GM23338 (cell line): ENCODE measurements around the gene RPL14. TPM values are rescaled to one million over a fixed set of nuclear protein-coding genes. Genes with fewer than 3 reads are reported as not detected.

Source experiments
- ATAC-seq: fragments of 200-7000 bp; cut with Tn5 transposase; 3 replicates; pipeline ENCODE4 v1.9.1; 2020
- DNase-seq: peaks from one replicate; pipeline ENCODE4 v3.0.0-alpha.2; 2015; ENCODE audit warnings: low spot score
- H2AFZ ChIP-seq: fragments of 200-600 bp; sonication (generic); 2 replicates; pipeline ENCODE4 v1.8.0; 2016; ENCODE audit warnings: antibody characterized with exemption, mild to moderate bottlenecking, moderate library complexity
- H3F3A ChIP-seq: fragments of 200-600 bp; sonication (generic); replicated peaks from 2 replicates; pipeline ENCODE4 v1.8.0; 2017; ENCODE audit warnings: antibody characterized with exemption, mixed run types, low read depth
- H3K27ac ChIP-seq: fragments of 200-600 bp; sonication (generic); 2 replicates; pipeline ENCODE4 v1.6.1; 2016; ENCODE audit warnings: low read depth
- H3K27me3 ChIP-seq: fragments of 200-600 bp; sonication (generic); 2 replicates; pipeline ENCODE4 v1.8.0; 2016; ENCODE audit warnings: mild to moderate bottlenecking, mixed run types, moderate library complexity; ENCODE audit not compliant: insufficient read depth
- H3K36me3 ChIP-seq: fragments of 200-600 bp; sonication (generic); 2 replicates; pipeline ENCODE4 v1.8.0; 2016; ENCODE audit warnings: mild to moderate bottlenecking; ENCODE audit not compliant: insufficient read depth
- H3K4me1 ChIP-seq: fragments of 200-600 bp; sonication (generic); 2 replicates; pipeline ENCODE4 v1.8.0; 2016; ENCODE audit warnings: mild to moderate bottlenecking, moderate library complexity; ENCODE audit not compliant: insufficient read depth
- H3K4me2 ChIP-seq: fragments of 200-600 bp; sonication (generic); 2 replicates; pipeline ENCODE4 v1.7.1; 2017; ENCODE audit warnings: mixed run types
- H3K4me3 ChIP-seq: fragments of 200-600 bp; sonication (generic); 2 replicates; pipeline ENCODE4 v1.6.1; 2016; ENCODE audit warnings: mixed run types
- H3K79me2 ChIP-seq: fragments of 200-600 bp; sonication (generic); replicated peaks from 2 replicates; pipeline ENCODE4 v1.8.0; 2017; ENCODE audit warnings: mild to moderate bottlenecking; ENCODE audit not compliant: insufficient read depth
- H3K9me2 ChIP-seq: fragments of 200-600 bp; sonication (generic); 2 replicates; pipeline ENCODE4 v1.8.0; 2017; ENCODE audit not compliant: insufficient read depth
- H4K20me1 ChIP-seq: fragments of 200-600 bp; sonication (generic); replicated peaks from 2 replicates; pipeline ENCODE4 v1.8.0; 2017; ENCODE audit warnings: mild to moderate bottlenecking; ENCODE audit not compliant: insufficient read depth
- H3K27ac Mint-ChIP-seq: 2 replicates; pipeline ENCODE4 v1.8.0; 2020; ENCODE audit warnings: inconsistent platforms, mild to moderate bottlenecking, moderate library complexity, mixed read lengths
- H3K27me3 Mint-ChIP-seq: 3 replicates; pipeline ENCODE4 v1.8.0; 2022; ENCODE audit warnings: low read depth, mild to moderate bottlenecking, moderate library complexity, mixed read lengths, inconsistent platforms; ENCODE audit not compliant: insufficient read depth, poor library complexity
- H3K36me3 Mint-ChIP-seq: 3 replicates; pipeline ENCODE4 v1.8.0; 2021; ENCODE audit warnings: low read depth, mild to moderate bottlenecking, inconsistent platforms, moderate library complexity, mixed read lengths
- H3K4me1 Mint-ChIP-seq: 3 replicates; pipeline ENCODE4 v1.8.0; 2020; ENCODE audit warnings: mild to moderate bottlenecking, inconsistent platforms, mixed read lengths
- H3K4me3 Mint-ChIP-seq: 3 replicates; pipeline ENCODE4 v1.8.0; 2021; ENCODE audit warnings: moderate library complexity, mild to moderate bottlenecking, inconsistent platforms, mixed read lengths
- H3K9me3 Mint-ChIP-seq: 3 replicates; pipeline ENCODE4 v1.8.0; 2020; ENCODE audit warnings: moderate library complexity, mild to moderate bottlenecking, inconsistent platforms, mixed read lengths
- CREB1 ChIP-seq: fragments of 250-450 bp; sonication (Bioruptor Pico); IDR thresholded peaks from 2 replicates; pipeline ENCODE4 v1.5.0; 2020; ENCODE audit warnings: low read depth, mild to moderate bottlenecking, moderate library complexity
- CTCF ChIP-seq, 2 experiments: fragments of 200-600 bp in 1 of 2; sonication (generic) in 1 of 2; conservative IDR thresholded peaks; 2 replicates each; pipeline versions ENCODE4 v1.5.1 to v1.6.1; 2016 to 2017; ENCODE audit warnings: antibody characterized with exemption in 2 of 2, low read depth in 2 of 2, mild to moderate bottlenecking in 2 of 2, moderate library complexity in 1 of 2
- ETS1 ChIP-seq: IDR thresholded peaks from 2 replicates; pipeline ENCODE4 v1.6.1; 2016; ENCODE audit warnings: antibody characterized with exemption
- EZH2 ChIP-seq: fragments of 200-600 bp; sonication (generic); IDR thresholded peaks from one replicate; pipeline ENCODE4 v1.8.0; 2017; ENCODE audit warnings: antibody characterized with exemption, mild to moderate bottlenecking, low read depth; ENCODE audit not compliant: unreplicated experiment
- EZH2phosphoT487 ChIP-seq: fragments of 200-600 bp; sonication (generic); IDR thresholded peaks from one replicate; pipeline ENCODE4 v1.8.1; 2018; ENCODE audit warnings: antibody characterized with exemption; ENCODE audit not compliant: unreplicated experiment
- JUNB ChIP-seq: IDR thresholded peaks from one replicate; pipeline ENCODE4 v1.6.1; 2016; ENCODE audit warnings: antibody characterized with exemption; ENCODE audit not compliant: unreplicated experiment
- REST ChIP-seq: IDR thresholded peaks from one replicate; pipeline ENCODE4 v1.6.1; 2018; ENCODE audit warnings: antibody characterized with exemption; ENCODE audit not compliant: unreplicated experiment
- STAT1 ChIP-seq: IDR thresholded peaks from one replicate; pipeline ENCODE4 v1.6.1; 2016; ENCODE audit warnings: antibody characterized with exemption; ENCODE audit not compliant: unreplicated experiment
- ZNF114 ChIP-seq: fragments of 250-450 bp; sonication (Bioruptor Pico); IDR thresholded peaks from 2 replicates; pipeline ENCODE4 v1.5.0; 2020; ENCODE audit warnings: mild to moderate bottlenecking, moderate library complexity
- ZNF331 ChIP-seq: fragments of 250-450 bp; sonication (Bioruptor Pico); IDR thresholded peaks from 2 replicates; pipeline ENCODE4 v1.5.0; 2020; ENCODE audit warnings: low read depth, mild to moderate bottlenecking, moderate library complexity
- polyA plus RNA-seq: library from polyadenylated mRNA; unstranded; fragments of >200 nt; fragmentation: Nextera tagmentation; extraction: Ambion mirVana; gene quantifications from 2 replicates; pipeline ENCODE4 v1.2.1, GENCODE V29; 2016
- total RNA-seq: library from RNA; depleted of rRNA; stranded (reverse); fragments of >200 nt; shearing (Covaris generic); gene quantifications from 2 replicates; pipeline ENCODE4 v1.2.3, GENCODE V29; 2014

Gene RPL14
- total and polyA plus RNA-seq, 2 experiments from 2014 or later = 596 to 1,748 TPM

- no peaks in the 10 kb centered on the region for H3K9me2 ChIP-seq
- Mint-ChIP-seq H3K27me3 (peaks cover 6% of the 10 kb centered on the region), H3K4me1 (peaks cover 24% of the 10 kb centered on the region), H3K27ac (peak overlapping the region; percentile 99), H3K36me3 (peaks cover 46% of the 10 kb centered on the region), H3K4me3 (peak overlapping the region; percentile 93), H3K9me3 (no peaks in the 10 kb centered on the region)
- H3K36me3 ChIP-seq = peaks cover 36% of the 10 kb centered on the region
- peaks cover 31% of the 10 kb centered on the region for H3F3A ChIP-seq
- H3K4me1 ChIP-seq = peaks cover 15% of the 10 kb centered on the region
- no peaks in the 10 kb centered on the region for H3K27me3 ChIP-seq
- H3K4me2 ChIP-seq = peak overlapping the region; percentile 97
- ATAC-seq (no peak), DNase-seq (no peak)
- H2AFZ ChIP-seq = peak overlapping the region; percentile 11; the same call in 1 of the 2 replicates
- no peak for TF ChIP-seq ETS1
- no peak for TF ChIP-seq ZNF331
- no peak for TF ChIP-seq EZH2
- TF ChIP-seq CREB1 (CRISPR knock-in tag) = no peak
- TF ChIP-seq EZH2phosphoT487 = no peak
- TF ChIP-seq STAT1 = no peak
- no peak for TF ChIP-seq CTCF (conservative IDR thresholded peaks at IDR 0.05; ENCODE audit: low read depth in 2 of 2)
- no peak for TF ChIP-seq REST
- no peak for TF ChIP-seq JUNB
- no peak for TF ChIP-seq ZNF114 (CRISPR knock-in tag)
- H3K79me2 ChIP-seq = peaks cover 34% of the 10 kb centered on the region
- H3K4me3 ChIP-seq = peak overlapping the region; percentile 53
- H3K27ac ChIP-seq = peak overlapping the region; percentile 60
- peaks cover 35% of the 10 kb centered on the region for H4K20me1 ChIP-seq
Observed at GRCh38 chr3:40456279-40456939, 730 bp upstream of the RPL14 start.
